ENCODE data around the gene CYB561. TPM values are rescaled to one million over a fixed set of nuclear protein-coding genes. Genes with fewer than 3 reads are reported as not detected.

The CYB561 gene
- total RNA-seq, 2 donors from 2014 or later: 24.4 to 27.5 TPM

GRCh38 chr17:63493411-63493810 lies 47.3 kb upstream of the CYB561 start:
- Histone ChIP-seq H3K36me3 (ENCODE audit: control insufficient read depth, insufficient read depth, low read length) (no peaks in the 10 kb centered on the region), H3K4me1 (ENCODE audit: control insufficient read depth, insufficient read depth, low read length) (peaks cover 2% of the 10 kb centered on the region), H3K9ac (ENCODE audit: extremely low read depth, low read length, poor library complexity, severe bottlenecking) (no peak overlapping the region), H3K9me3 (ENCODE audit: control insufficient read depth, low read length) (no peaks in the 10 kb centered on the region), H3K4me3 (ENCODE audit: low read length) (no peak overlapping the region), H3K27me3 (ENCODE audit: control insufficient read depth, insufficient read depth, low read length, poor library complexity, severe bottlenecking) (no peaks in the 10 kb centered on the region), H3K27ac (ENCODE audit: low read depth, low read length) (no peak overlapping the region)
- H3K9me3 Mint-ChIP-seq: no peaks in the 10 kb centered on the region
- peaks cover 7% of the 10 kb centered on the region for H3K4me1 Mint-ChIP-seq
- 89 to 92% methylated on average over 5 to 9 of the region's 9 CpGs for WGBS, 2 experiments (ENCODE audit: insufficient coverage in 1 of 2, insufficient read length in 1 of 2)
- DNase-seq: no peak
- no peak overlapping the region for H3K27ac Mint-ChIP-seq
- no peaks in the 10 kb centered on the region for H3K36me3 Mint-ChIP-seq (ENCODE audit: low read depth)
- TF ChIP-seq CTCF (conservative IDR thresholded peaks at IDR 0.05): no peak
- no peaks in the 10 kb centered on the region for H3K27me3 Mint-ChIP-seq (ENCODE audit: insufficient read depth)
- no peak overlapping the region for H3K4me3 Mint-ChIP-seq

DNA sequence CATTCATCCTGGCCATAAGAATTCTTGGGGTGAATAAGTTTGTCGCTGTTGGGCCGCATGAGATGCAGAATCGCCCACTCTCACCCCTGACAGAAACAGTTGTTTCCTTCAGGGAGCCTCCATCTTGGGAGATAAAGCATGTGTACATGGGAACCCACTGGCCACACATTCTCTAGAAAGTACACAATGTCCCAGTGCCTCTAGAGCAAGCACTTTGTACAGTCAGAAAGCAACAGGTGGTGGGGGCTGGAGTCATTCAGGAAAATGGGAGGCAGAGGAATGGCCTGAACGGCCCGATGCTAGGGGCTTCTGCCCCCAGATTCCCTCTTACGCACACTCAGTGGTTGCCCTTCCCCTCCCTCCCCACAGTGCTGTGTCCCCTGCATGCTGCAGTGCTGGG lies 46.8 kb upstream of the CYB561 start:
- no peak overlapping the region for H3K27ac Mint-ChIP-seq
- 84 to 94% methylated on average over 4 to 6 of the region's 6 CpGs for WGBS, 2 experiments (ENCODE audit: insufficient coverage in 1 of 2, insufficient read length in 1 of 2)
- DNase-seq: no peak

GRCh38 chr17:63491977-63492618 lies 46.0 kb upstream of the CYB561 start:
- Mint-ChIP-seq H3K4me1 (peaks cover 5% of the 10 kb centered on the region), H3K9me3 (no peaks in the 10 kb centered on the region), H3K27me3 (ENCODE audit: insufficient read depth) (no peaks in the 10 kb centered on the region), H3K36me3 (ENCODE audit: low read depth) (no peaks in the 10 kb centered on the region), H3K4me3 (no peak overlapping the region), H3K27ac (no peak overlapping the region)
- Histone ChIP-seq H3K27ac (ENCODE audit: low read depth, low read length) (no peak overlapping the region), H3K27me3 (ENCODE audit: control insufficient read depth, insufficient read depth, low read length, poor library complexity, severe bottlenecking) (no peaks in the 10 kb centered on the region), H3K9me3 (ENCODE audit: control insufficient read depth, low read length) (no peaks in the 10 kb centered on the region), H3K9ac (ENCODE audit: extremely low read depth, low read length, poor library complexity, severe bottlenecking) (no peak overlapping the region), H3K4me3 (ENCODE audit: low read length) (no peak overlapping the region), H3K4me1 (ENCODE audit: control insufficient read depth, insufficient read depth, low read length) (no peaks in the 10 kb centered on the region), H3K36me3 (ENCODE audit: control insufficient read depth, insufficient read depth, low read length) (no peaks in the 10 kb centered on the region)
- 88 to 90% methylated on average over 10 of the region's 10 CpGs for WGBS, 2 experiments (ENCODE audit: insufficient coverage in 1 of 2, insufficient read length in 1 of 2)
- peak; percentile 42 for DNase-seq
- no peak for TF ChIP-seq CTCF (conservative IDR thresholded peaks at IDR 0.05)

More for the DNA sequence above, 46.8 kb upstream of the CYB561 start:
- Mint-ChIP-seq H3K4me1 (peaks cover 2% of the 10 kb centered on the region), H3K36me3 (ENCODE audit: low read depth) (no peaks in the 10 kb centered on the region), H3K4me3 (no peak overlapping the region), H3K9me3 (no peaks in the 10 kb centered on the region), H3K27me3 (ENCODE audit: insufficient read depth) (no peaks in the 10 kb centered on the region)
- Histone ChIP-seq H3K9ac (ENCODE audit: extremely low read depth, low read length, poor library complexity, severe bottlenecking) (no peak overlapping the region), H3K27ac (ENCODE audit: low read depth, low read length) (no peak overlapping the region), H3K4me3 (ENCODE audit: low read length) (no peak overlapping the region), H3K27me3 (ENCODE audit: control insufficient read depth, insufficient read depth, low read length, poor library complexity, severe bottlenecking) (no peaks in the 10 kb centered on the region), H3K4me1 (ENCODE audit: control insufficient read depth, insufficient read depth, low read length) (peaks cover 2% of the 10 kb centered on the region), H3K9me3 (ENCODE audit: control insufficient read depth, low read length) (no peaks in the 10 kb centered on the region), H3K36me3 (ENCODE audit: control insufficient read depth, insufficient read depth, low read length) (no peaks in the 10 kb centered on the region)
- TF ChIP-seq CTCF (conservative IDR thresholded peaks at IDR 0.05): no peak
